Panc1 (cell line): ENCODE measurements around the gene CLRN1. TPM values are rescaled to one million over a fixed set of nuclear protein-coding genes. Genes with fewer than 3 reads are reported as not detected.
A peak's percentile ranks its signal among the peaks of the same experiment; 100 is the strongest.

ENCODE experiments used
- ATAC-seq: fragments of 200-7000 bp; cut with Tn5 transposase; 2 replicates; pipeline ENCODE4 v1.9.1; 2020; ENCODE audit warnings: mild to moderate bottlenecking, moderate library complexity
- Bru-seq: library from RNA; stranded (reverse); fragments of 400-500 nt; gene quantifications from one replicate; lab custom pipeline; 2021; lab: Mats Ljungman, UMichigan
- BruChase-seq, 2 experiments: library from RNA; stranded (reverse); fragments of 400-500 nt; gene quantifications; one replicate each; lab custom pipeline; 2021; lab: Mats Ljungman, UMichigan
- BruUV-seq: library from RNA; stranded (reverse); fragments of 400-500 nt; replicated peaks from 2 replicates; lab custom pipeline; 2021; lab: Mats Ljungman, UMichigan
- CTCF ChIA-PET: fragments of 300-600 bp; sonication (Branson Sonifier 250); formaldehyde crosslinking; loops from one replicate; lab custom pipeline; 2022; ENCODE audit warnings: antibody characterized with exemption; lab: Charles Lee
- POLR2A ChIA-PET: fragments of 300-600 bp; sonication (Branson Sonifier 250); formaldehyde crosslinking; loops from one replicate; lab custom pipeline; 2022; ENCODE audit warnings: antibody characterized with exemption; lab: Charles Lee
- DNase-seq: peaks from one replicate; pipeline ENCODE4 v3.0.0-alpha.2; 2010; ENCODE audit warnings: low read depth, low spot score
- H3K27ac ChIP-seq: 2 replicates; pipeline ENCODE4 v1.5.1; 2011; ENCODE audit warnings: mild to moderate bottlenecking, low read length, inconsistent platforms
- H3K27me3 ChIP-seq: fragments of 200-500 bp; sonication (Bioruptor generic); 2 replicates; pipeline ENCODE4 v1.6.0; 2014; ENCODE audit warnings: low read length, inconsistent platforms; ENCODE audit not compliant: control insufficient read depth, insufficient read depth
- H3K36me3 ChIP-seq: fragments of 200-500 bp; sonication (Bioruptor generic); 2 replicates; pipeline ENCODE4 v1.5.1; 2014; ENCODE audit warnings: inconsistent platforms, mild to moderate bottlenecking, low read length, moderate library complexity; ENCODE audit not compliant: control insufficient read depth, insufficient read depth
- H3K4me1 ChIP-seq: 2 replicates; pipeline ENCODE4 v1.5.1; 2011; ENCODE audit warnings: inconsistent platforms, mild to moderate bottlenecking, low read length, moderate library complexity; ENCODE audit not compliant: control insufficient read depth, insufficient read depth
- H3K4me3 ChIP-seq, 2 experiments: 2 replicates each; pipeline ENCODE4 v1.5.1; 2011 to 2012; ENCODE audit warnings: low read depth in 2 of 2, low read length in 2 of 2, mild to moderate bottlenecking in 2 of 2, inconsistent platforms in 1 of 2, moderate library complexity in 1 of 2
- H3K9me3 ChIP-seq: fragments of 200-500 bp; sonication (Bioruptor generic); 2 replicates; pipeline ENCODE4 v1.5.1; 2014; ENCODE audit warnings: low read depth, mild to moderate bottlenecking, inconsistent platforms, low read length, moderate library complexity; ENCODE audit not compliant: control insufficient read depth, insufficient read depth
- POLR2AphosphoS5 ChIP-seq: IDR thresholded peaks from 2 replicates; pipeline ENCODE4 v1.6.1; 2012; ENCODE audit warnings: mild to moderate bottlenecking, low read depth, low read length, moderate library complexity
- SIN3A ChIP-seq: IDR thresholded peaks from 2 replicates; pipeline ENCODE4 v1.6.1; 2012; ENCODE audit warnings: low read depth, mild to moderate bottlenecking, low read length, moderate library complexity, borderline replicate concordance; ENCODE audit not compliant: insufficient read depth
- TCF7L2 ChIP-seq: IDR thresholded peaks from 2 replicates; pipeline ENCODE4 v1.6.1; 2011; ENCODE audit warnings: mild to moderate bottlenecking, low read depth, low read length, inconsistent platforms
- in situ Hi-C: cut with HindIII; loops from 2 replicates; pipeline ENCODE4 v1.10.0; 2016; ENCODE audit warnings: low sequenced_read_pairs, low pct_unique_long_range_greater_than_20kb
- intact Hi-C: fragments of 100-400 bp; cut with micrococcal nuclease; formaldehyde crosslinking; loops from one replicate; pipeline ENCODE4 v1.10.0; 2022; ENCODE audit not compliant: unreplicated experiment
- long read RNA-seq: library from polyadenylated mRNA; unstranded; transcript quantifications from one replicate; pipeline ENCODE4 v2.0.0, GENCODE V29; 2021; ENCODE audit not compliant: unreplicated experiment
- polyA plus RNA-seq: library from polyadenylated mRNA; unstranded; fragments of >200 nt; gene quantifications from one replicate; pipeline ENCODE4 v1.2.1, GENCODE V29; 2012; ENCODE audit warnings: missing spikeins; ENCODE audit not compliant: insufficient read length
- total RNA-seq: library from RNA; stranded (reverse); gene quantifications from one replicate; pipeline ENCODE4 v1.2.1, GENCODE V29; 2021; ENCODE audit not compliant: unreplicated experiment
- TF ChIP-seq, protein P1 (sequence below), 2 experiments: IDR thresholded peaks; 2 replicates each; pipeline ENCODE4 v1.6.1; 2011 to 2012; ENCODE audit warnings: low read depth in 2 of 2, control low read depth in 1 of 2, low read length in 1 of 2, mild to moderate bottlenecking in 1 of 2, moderate library complexity in 1 of 2; ENCODE audit not compliant: insufficient read depth in 1 of 2
- TF ChIP-seq, protein P2 (sequence below): fragments of 450-650 bp; IDR thresholded peaks from 2 replicates; pipeline ENCODE4 v1.5.1; 2017; ENCODE audit warnings: mild to moderate bottlenecking

CLRN1 gene, protein sequence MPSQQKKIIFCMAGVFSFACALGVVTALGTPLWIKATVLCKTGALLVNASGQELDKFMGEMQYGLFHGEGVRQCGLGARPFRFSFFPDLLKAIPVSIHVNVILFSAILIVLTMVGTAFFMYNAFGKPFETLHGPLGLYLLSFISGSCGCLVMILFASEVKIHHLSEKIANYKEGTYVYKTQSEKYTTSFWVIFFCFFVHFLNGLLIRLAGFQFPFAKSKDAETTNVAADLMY
- total RNA-seq, result not detected
- not detected for polyA plus RNA-seq
- not detected for Bru-seq, nascent RNA
- not detected for BruChase-seq, experiment 1, labeled RNA remaining after a 2-hour chase
- BruChase-seq, experiment 2, labeled RNA remaining after a 6-hour chase, result not detected
- long read RNA-seq, result 0 reads

- TF ChIP-seq, protein P1, sequence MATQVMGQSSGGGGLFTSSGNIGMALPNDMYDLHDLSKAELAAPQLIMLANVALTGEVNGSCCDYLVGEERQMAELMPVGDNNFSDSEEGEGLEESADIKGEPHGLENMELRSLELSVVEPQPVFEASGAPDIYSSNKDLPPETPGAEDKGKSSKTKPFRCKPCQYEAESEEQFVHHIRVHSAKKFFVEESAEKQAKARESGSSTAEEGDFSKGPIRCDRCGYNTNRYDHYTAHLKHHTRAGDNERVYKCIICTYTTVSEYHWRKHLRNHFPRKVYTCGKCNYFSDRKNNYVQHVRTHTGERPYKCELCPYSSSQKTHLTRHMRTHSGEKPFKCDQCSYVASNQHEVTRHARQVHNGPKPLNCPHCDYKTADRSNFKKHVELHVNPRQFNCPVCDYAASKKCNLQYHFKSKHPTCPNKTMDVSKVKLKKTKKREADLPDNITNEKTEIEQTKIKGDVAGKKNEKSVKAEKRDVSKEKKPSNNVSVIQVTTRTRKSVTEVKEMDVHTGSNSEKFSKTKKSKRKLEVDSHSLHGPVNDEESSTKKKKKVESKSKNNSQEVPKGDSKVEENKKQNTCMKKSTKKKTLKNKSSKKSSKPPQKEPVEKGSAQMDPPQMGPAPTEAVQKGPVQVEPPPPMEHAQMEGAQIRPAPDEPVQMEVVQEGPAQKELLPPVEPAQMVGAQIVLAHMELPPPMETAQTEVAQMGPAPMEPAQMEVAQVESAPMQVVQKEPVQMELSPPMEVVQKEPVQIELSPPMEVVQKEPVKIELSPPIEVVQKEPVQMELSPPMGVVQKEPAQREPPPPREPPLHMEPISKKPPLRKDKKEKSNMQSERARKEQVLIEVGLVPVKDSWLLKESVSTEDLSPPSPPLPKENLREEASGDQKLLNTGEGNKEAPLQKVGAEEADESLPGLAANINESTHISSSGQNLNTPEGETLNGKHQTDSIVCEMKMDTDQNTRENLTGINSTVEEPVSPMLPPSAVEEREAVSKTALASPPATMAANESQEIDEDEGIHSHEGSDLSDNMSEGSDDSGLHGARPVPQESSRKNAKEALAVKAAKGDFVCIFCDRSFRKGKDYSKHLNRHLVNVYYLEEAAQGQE (IDR thresholded peaks at IDR 0.05; ENCODE audit: insufficient read depth in 1 of 2, low read depth in 2 of 2, low read length in 1 of 2), result 0 out of 4 replicates have a peak, but pooled peaks of 1 of the 2 experiments have one; percentile 28
- TF ChIP-seq POLR2AphosphoS5, result no peak
- CTCF ChIA-PET, result no interaction called here
- Histone ChIP-seq H3K27me3 (peaks cover 19% of the 10 kb centered on the region), H3K27ac (no peak within 1 kb of the TSS), H3K9me3 (no peaks in the 10 kb centered on the region), H3K36me3 (no peaks in the 10 kb centered on the region), H3K4me3 (no peak within 1 kb of the TSS), H3K4me1 (no peaks in the 10 kb centered on the region)
- BruUV-seq, result no TSS peak
- intact Hi-C loops (no loop called here), in situ Hi-C loops (no loop called here)
- POLR2A ChIA-PET, result no interaction called here
- no peak for ATAC-seq
- DNase-seq, result no peak
Measured at GRCh38 chr3:150972366-150973071, at the start of gene CLRN1. CLRN1 (minus strand) TSS chr3:150972727; CDS start chr3:150972708, 19 bp downstream.

- H3K4me3 ChIP-seq, result no peak overlapping the region
- ATAC-seq (no peak), DNase-seq (no peak)
- POLR2A ChIA-PET, result no interaction called here
- no TSS peak for BruUV-seq
- intact Hi-C loops, result no loop called here
- CTCF ChIA-PET, result no interaction called here
- no peaks in the 10 kb centered on the region for H3K36me3 ChIP-seq
- H3K27me3 ChIP-seq, result peaks cover 31% of the 10 kb centered on the region
- no peak overlapping the region for H3K27ac ChIP-seq
- H3K9me3 ChIP-seq, result no peaks in the 10 kb centered on the region
- H3K4me1 ChIP-seq, result no peaks in the 10 kb centered on the region
- in situ Hi-C loops, result no loop called here
- TF ChIP-seq TCF7L2 (no peak), SIN3A (no peak), POLR2AphosphoS5 (no peak)
- TF ChIP-seq, protein P1 (IDR thresholded peaks at IDR 0.05; ENCODE audit: insufficient read depth in 1 of 2, low read depth in 2 of 2, low read length in 1 of 2), result no peak
- TF ChIP-seq, protein P2, sequence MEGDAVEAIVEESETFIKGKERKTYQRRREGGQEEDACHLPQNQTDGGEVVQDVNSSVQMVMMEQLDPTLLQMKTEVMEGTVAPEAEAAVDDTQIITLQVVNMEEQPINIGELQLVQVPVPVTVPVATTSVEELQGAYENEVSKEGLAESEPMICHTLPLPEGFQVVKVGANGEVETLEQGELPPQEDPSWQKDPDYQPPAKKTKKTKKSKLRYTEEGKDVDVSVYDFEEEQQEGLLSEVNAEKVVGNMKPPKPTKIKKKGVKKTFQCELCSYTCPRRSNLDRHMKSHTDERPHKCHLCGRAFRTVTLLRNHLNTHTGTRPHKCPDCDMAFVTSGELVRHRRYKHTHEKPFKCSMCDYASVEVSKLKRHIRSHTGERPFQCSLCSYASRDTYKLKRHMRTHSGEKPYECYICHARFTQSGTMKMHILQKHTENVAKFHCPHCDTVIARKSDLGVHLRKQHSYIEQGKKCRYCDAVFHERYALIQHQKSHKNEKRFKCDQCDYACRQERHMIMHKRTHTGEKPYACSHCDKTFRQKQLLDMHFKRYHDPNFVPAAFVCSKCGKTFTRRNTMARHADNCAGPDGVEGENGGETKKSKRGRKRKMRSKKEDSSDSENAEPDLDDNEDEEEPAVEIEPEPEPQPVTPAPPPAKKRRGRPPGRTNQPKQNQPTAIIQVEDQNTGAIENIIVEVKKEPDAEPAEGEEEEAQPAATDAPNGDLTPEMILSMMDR, result no peak
Measured at GRCh38 chr3:151016478-151016795, 43.9 kb upstream of the CLRN1 start.
